K562 (cell line): ENCODE data around the gene EMD. TPM values are rescaled to one million over a fixed set of nuclear protein-coding genes. Genes with fewer than 3 reads are reported as not detected.

Experiments
- BCL6 ChIP-seq: fragments of 250-450 bp; sonication (Bioruptor Pico); IDR thresholded peaks from 2 replicates; pipeline ENCODE4 v1.4.0; 2020
- CHD2 ChIP-seq: IDR thresholded peaks from 2 replicates; pipeline ENCODE4 v1.6.1; 2011; ENCODE audit warnings: low read depth, low read length
- ELF1 ChIP-seq: fragments of 200-800 bp; sonication (Bioruptor generic); IDR thresholded peaks from 2 replicates; pipeline ENCODE4 v1.6.1; 2016; ENCODE audit warnings: missing genetic modification characterization, missing compliant biosample characterization
- ESRRB ChIP-seq: fragments of 250-450 bp; sonication (Bioruptor Pico); IDR thresholded peaks from 2 replicates; pipeline ENCODE4 v1.5.0; 2020; ENCODE audit warnings: mild to moderate bottlenecking, moderate library complexity, borderline replicate concordance
- ETS1 ChIP-seq: conservative IDR thresholded peaks from 2 replicates; pipeline ENCODE4 v1.6.1; 2011; ENCODE audit warnings: low read depth, mild to moderate bottlenecking, low read length; ENCODE audit not compliant: control insufficient read depth
- GMEB1 ChIP-seq: fragments of 250-450 bp; sonication (Bioruptor Pico); IDR thresholded peaks from 2 replicates; pipeline ENCODE4 v1.4.0; 2020; ENCODE audit warnings: mild to moderate bottlenecking
- LCOR ChIP-seq: sonication (generic); formaldehyde crosslinking; IDR thresholded peaks from 2 replicates; pipeline ENCODE4 v1.8.0; 2022; ENCODE audit warnings: mild to moderate bottlenecking, missing genetic modification reagents
- MAFG ChIP-seq: fragments of 450-650 bp; conservative IDR thresholded peaks from 2 replicates; pipeline ENCODE4 v1.6.1; 2016; ENCODE audit warnings: missing genetic modification characterization, missing compliant biosample characterization
- MEF2A ChIP-seq: IDR thresholded peaks from 2 replicates; pipeline ENCODE4 v1.6.1; 2011; ENCODE audit warnings: low read depth, mild to moderate bottlenecking, low read length, moderate library complexity; ENCODE audit not compliant: control insufficient read depth
- POLR2AphosphoS2 ChIP-seq: IDR thresholded peaks from 2 replicates; pipeline ENCODE4 v1.6.1; 2012; ENCODE audit warnings: low read length, improper control_type of control experiment
- RHOXF2B ChIP-seq: fragments of 250-450 bp; sonication (Bioruptor Pico); conservative IDR thresholded peaks from 2 replicates; pipeline ENCODE4 v1.5.1; 2021
- TEAD4 ChIP-seq, 2 experiments: sonication (generic) in 1 of 2; formaldehyde crosslinking in 1 of 2; IDR thresholded peaks; 2 replicates each; pipeline versions ENCODE4 v1.6.1 to v1.8.0; 2012 to 2022; ENCODE audit warnings: borderline replicate concordance in 1 of 2, inconsistent platforms in 1 of 2, low read length in 1 of 2, mild to moderate bottlenecking in 1 of 2, missing genetic modification reagents in 1 of 2
- TFAP4 ChIP-seq: sonication (generic); formaldehyde crosslinking; IDR thresholded peaks from 2 replicates; pipeline ENCODE4 v1.8.0; 2022; ENCODE audit warnings: missing genetic modification reagents, mild to moderate bottlenecking, moderate library complexity, borderline replicate concordance
- ZBED1 ChIP-seq: IDR thresholded peaks from 2 replicates; pipeline ENCODE4 v1.6.1; 2014
- ZBTB8A ChIP-seq: fragments of 450-650 bp; IDR thresholded peaks from 2 replicates; pipeline ENCODE4 v1.6.1; 2018; ENCODE audit warnings: mild to moderate bottlenecking, moderate library complexity; ENCODE audit not compliant: partially characterized antibody
- ZBTB9 ChIP-seq: fragments of 450-650 bp; formaldehyde crosslinking; IDR thresholded peaks from 2 replicates; pipeline ENCODE4 v1.4.0; 2020; ENCODE audit warnings: mild to moderate bottlenecking, moderate library complexity
- ZNF263 ChIP-seq: sonication (generic); formaldehyde crosslinking; IDR thresholded peaks from 2 replicates; pipeline ENCODE4 v1.8.0; 2022; ENCODE audit warnings: mild to moderate bottlenecking, missing genetic modification reagents, borderline replicate concordance
- ZNF395 ChIP-seq: fragments of 200-800 bp; sonication (Bioruptor generic); IDR thresholded peaks from 2 replicates; pipeline ENCODE4 v1.6.1; 2017; ENCODE audit warnings: missing genetic modification characterization, missing compliant biosample characterization
- ZNF431 ChIP-seq: sonication (generic); formaldehyde crosslinking; IDR thresholded peaks from 2 replicates; pipeline ENCODE4 v1.8.0; 2022; ENCODE audit warnings: mild to moderate bottlenecking, missing genetic modification reagents
- ZNF655 ChIP-seq: fragments of 250-450 bp; sonication (Bioruptor Pico); IDR thresholded peaks from 2 replicates; pipeline ENCODE4 v1.5.0; 2021
- polyA plus RNA-seq, 8 experiments: library from polyadenylated mRNA; depleted of rRNA in 4 of 8; stranded (reverse) in 5 of 8; unstranded in 3 of 8; fragments of >200 nt; fragmentation: Nextera tagmentation in 2 of 8; fragmentation: Illumina TruSeq in 1 of 8; extraction: Ambion mirVana in 2 of 8; extraction: Trizol in 1 of 8; gene quantifications; 2 replicates each; pipeline versions ENCODE4 v1.2.1 to v1.2.3, GENCODE V29; 2011 to 2014; ENCODE audit warnings: inconsistent platforms in 1 of 8, missing spikeins in 1 of 8
- total RNA-seq, 7 experiments: library from RNA; depleted of rRNA in 6 of 7; stranded (reverse); fragments of >200 nt in 6 of 7; fragmentation: Illumina TruSeq in 2 of 7; extraction: Trizol in 2 of 7; gene quantifications; 2 replicates each; pipeline versions ENCODE4 v1.2.1 to v1.2.3, GENCODE V29; 2011 to 2021; ENCODE audit warnings: low replicate concordance in 1 of 7

EMD gene
- total and polyA plus RNA-seq, 9 of the 15 experiments (the other 6 are each of a cell fraction or from before 2014, with no cell fraction given) = 2.3 to 206 (median 61.9) TPM

- no peak for TF ChIP-seq GMEB1
- TF ChIP-seq ZBTB9 = peak; percentile 40; the same call in 1 of the 2 replicates
- no peak for TF ChIP-seq ZBTB8A
- TF ChIP-seq LCOR (CRISPR knock-in tag) = peak; percentile 91
- peak; percentile 58 for TF ChIP-seq TFAP4 (CRISPR knock-in tag)
- TF ChIP-seq RHOXF2B (CRISPR knock-in tag) = no peak
- no peak for TF ChIP-seq ZNF395
- TF ChIP-seq ETS1 = peak; percentile 88
- peak; percentile 99 for TF ChIP-seq POLR2AphosphoS2
- no peak; the same call in 1 of the 2 replicates for TF ChIP-seq ZNF431 (CRISPR knock-in tag)
- peak; percentile 56; the same call in 1 of the 2 replicates for TF ChIP-seq TEAD4 (IDR thresholded peaks at IDR 0.05; ENCODE audit: low read length)
- no peak for TF ChIP-seq TEAD4 (CRISPR knock-in tag; IDR thresholded peaks at IDR 0.05; ENCODE audit: borderline replicate concordance)
- TF ChIP-seq ZBED1 = peak; percentile 91
- peak; percentile 58 for TF ChIP-seq CHD2
- no peak for TF ChIP-seq MEF2A
- TF ChIP-seq MAFG (tag) = no peak
- TF ChIP-seq ESRRB (CRISPR knock-in tag) = peak; percentile 32; the same call in 1 of the 2 replicates
- TF ChIP-seq ZNF263 (CRISPR knock-in tag) = no peak
- TF ChIP-seq ZNF655 (CRISPR knock-in tag) = no peak
- no peak for TF ChIP-seq ELF1 (tag)
- TF ChIP-seq BCL6 = no peak
Observed at GRCh38 chrX:154401045-154401799, 22.1 kb downstream of the EMD start (continued).
